ENCODE data around the gene SIK2.
A peak's percentile ranks its signal among the peaks of the same experiment; 100 is the strongest.
"Not testable (repeated sequence)": the region's sequence is repeated elsewhere in the genome, so short reads cannot be mapped to it uniquely, and the experiment has no call there.

The SIK2 gene

DNA sequence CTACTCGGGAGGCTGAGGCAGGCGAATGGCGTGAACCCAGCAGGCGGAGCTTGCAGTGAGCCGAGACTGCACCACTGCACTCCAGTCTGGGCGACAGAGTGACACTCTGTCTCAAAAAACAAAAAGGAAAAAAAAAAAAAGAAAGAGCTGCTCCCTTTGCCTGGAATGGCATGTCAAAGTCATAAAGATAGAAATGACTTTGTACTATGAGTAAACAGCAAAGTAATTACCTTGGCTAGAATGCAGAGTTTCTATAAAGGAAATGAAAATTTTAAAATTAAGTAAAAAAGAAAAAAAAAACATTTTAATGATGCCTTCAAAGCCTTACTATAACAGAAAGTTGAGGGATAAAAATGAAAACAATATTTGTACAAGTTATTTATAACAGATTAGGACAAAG, 153.8 kb downstream of the SIK2 start:
- no peaks in the 10 kb centered on the region for H3K4me1 Mint-ChIP-seq
- no peak overlapping the region for H3K4me3 Mint-ChIP-seq
- H3K27ac Mint-ChIP-seq, result no peak overlapping the region
- H3K36me3 Mint-ChIP-seq, result peaks cover 37 to 52% of the 10 kb centered on the region in 2 donors
- no peaks in the 10 kb centered on the region for H3K27me3 Mint-ChIP-seq
- ATAC-seq (replicated peaks) (no peak), DNase-seq (no peak)
- H3K9me3 Mint-ChIP-seq, result no peaks in the 10 kb centered on the region

DNA sequence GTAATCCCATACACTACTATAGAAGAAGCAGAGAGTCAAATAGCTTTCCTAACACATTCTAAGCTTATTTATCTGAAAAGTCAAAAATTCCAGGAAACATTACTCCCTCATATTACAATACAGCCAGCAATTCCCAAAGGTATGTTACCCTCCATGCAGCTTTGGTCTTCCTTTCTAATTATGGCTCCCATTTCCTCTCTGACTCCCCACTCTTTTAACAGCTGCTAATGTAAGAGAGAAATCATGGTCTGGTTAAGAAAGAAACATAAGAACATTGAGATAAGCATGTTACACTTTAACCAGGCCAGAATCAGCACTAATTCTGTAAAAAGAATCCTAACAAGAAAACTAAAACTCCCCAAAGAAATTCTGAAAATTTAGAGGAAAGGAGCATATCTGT, 157.1 kb downstream of the SIK2 start:
- Mint-ChIP-seq H3K4me1 (peaks cover 9 to 11% of the 10 kb centered on the region in 2 donors), H3K27me3 (no peaks in the 10 kb centered on the region), H3K27ac (no peak overlapping the region), H3K9me3 (no peaks in the 10 kb centered on the region), H3K36me3 (peaks cover 40 to 57% of the 10 kb centered on the region in 2 donors), H3K4me3 (no peak overlapping the region)
- DNase-seq (no peak), ATAC-seq (replicated peaks) (no peak)

DNA sequence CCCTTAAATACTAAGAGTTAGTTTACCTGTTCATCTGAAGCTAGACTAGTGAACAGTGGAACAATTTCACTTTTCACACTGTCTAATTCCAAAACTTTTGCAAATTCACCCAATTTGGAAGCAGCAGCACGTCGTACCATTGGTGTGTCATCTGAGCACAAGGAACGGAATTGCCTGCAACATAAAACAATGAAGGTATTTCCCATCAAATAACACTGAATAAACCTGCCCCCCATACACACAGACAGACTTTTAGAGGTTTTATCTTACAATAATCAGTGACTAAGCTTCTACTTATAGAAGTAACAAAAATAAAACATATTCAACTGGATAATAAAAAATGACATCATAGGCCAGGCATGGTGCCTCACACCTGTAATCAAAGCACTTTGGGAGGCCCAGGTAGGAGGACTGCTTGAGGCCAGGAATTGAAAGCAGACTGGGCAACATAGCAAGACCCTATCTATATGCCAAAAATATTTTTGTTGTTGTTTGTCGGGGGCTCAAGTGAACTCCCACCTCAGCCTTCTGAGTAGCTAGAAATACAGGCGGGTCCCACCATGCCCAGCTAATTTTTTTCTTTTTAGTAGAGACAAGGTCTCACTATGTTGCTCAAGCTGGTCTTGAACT, 157.6 kb downstream of the SIK2 start:
- Mint-ChIP-seq H3K27me3 (no peaks in the 10 kb centered on the region), H3K9me3 (no peaks in the 10 kb centered on the region), H3K36me3 (peaks cover 40 to 56% of the 10 kb centered on the region in 2 donors), H3K27ac (no peak overlapping the region), H3K4me3 (no peak overlapping the region), H3K4me1 (peaks cover 13 to 16% of the 10 kb centered on the region in 2 donors)
- no peak for ATAC-seq (replicated peaks)
- no peak for DNase-seq

DNA sequence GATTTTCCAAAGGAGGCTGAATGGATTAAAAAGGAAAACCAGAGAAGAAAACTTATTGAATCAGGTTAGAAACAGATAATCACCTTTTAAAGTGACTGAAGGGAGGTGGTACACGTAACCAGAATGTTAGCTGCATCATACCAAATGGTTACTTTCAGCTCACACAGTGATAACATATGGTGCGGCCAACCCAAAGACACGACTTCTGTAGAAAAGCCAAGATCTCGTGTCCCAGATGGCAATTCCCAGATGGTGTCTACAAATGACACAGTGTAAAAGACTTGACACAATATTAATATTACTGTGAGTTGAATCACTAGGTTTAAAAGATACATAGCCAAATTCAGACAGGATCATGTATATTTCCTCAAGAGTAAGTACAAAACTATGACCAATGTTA, 158.8 kb downstream of the SIK2 start:
- ATAC-seq (replicated peaks), result no peak
- Mint-ChIP-seq H3K4me1 (peaks cover 17 to 24% of the 10 kb centered on the region in 2 donors), H3K4me3 (no peak overlapping the region), H3K9me3 (no peaks in the 10 kb centered on the region), H3K27ac (no peak overlapping the region), H3K27me3 (no peaks in the 10 kb centered on the region), H3K36me3 (peaks cover 41 to 58% of the 10 kb centered on the region in 2 donors)
- DNase-seq, result no peak

DNA sequence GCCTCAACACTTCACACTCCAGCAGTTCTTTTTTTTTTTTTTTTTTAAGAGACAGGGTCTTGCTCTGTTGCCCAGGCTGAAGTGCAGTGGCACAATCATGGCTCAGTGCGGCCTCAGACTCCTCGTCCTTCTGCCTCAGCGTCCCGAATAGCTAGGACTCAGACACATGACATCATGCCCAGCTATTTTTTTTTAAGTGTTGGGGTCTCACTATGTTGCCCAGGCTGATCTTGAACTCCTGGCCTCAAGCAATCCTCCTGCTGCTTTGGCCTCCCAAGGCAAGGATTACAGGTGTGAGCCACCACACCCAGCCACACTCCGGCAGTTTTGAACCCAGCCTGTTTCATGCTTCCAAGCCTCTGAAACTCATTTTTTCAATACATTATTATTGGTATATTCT, 160.3 kb downstream of the SIK2 start:
- Mint-ChIP-seq H3K4me1 (peaks cover 23 to 33% of the 10 kb centered on the region in 2 donors), H3K27me3 (no peaks in the 10 kb centered on the region), H3K9me3 (no peaks in the 10 kb centered on the region), H3K4me3 (no peak overlapping the region), H3K36me3 (peaks cover 37 to 53% of the 10 kb centered on the region in 2 donors), H3K27ac (no peak overlapping the region)
- DNase-seq (no peak), ATAC-seq (replicated peaks) (no peak)

DNA sequence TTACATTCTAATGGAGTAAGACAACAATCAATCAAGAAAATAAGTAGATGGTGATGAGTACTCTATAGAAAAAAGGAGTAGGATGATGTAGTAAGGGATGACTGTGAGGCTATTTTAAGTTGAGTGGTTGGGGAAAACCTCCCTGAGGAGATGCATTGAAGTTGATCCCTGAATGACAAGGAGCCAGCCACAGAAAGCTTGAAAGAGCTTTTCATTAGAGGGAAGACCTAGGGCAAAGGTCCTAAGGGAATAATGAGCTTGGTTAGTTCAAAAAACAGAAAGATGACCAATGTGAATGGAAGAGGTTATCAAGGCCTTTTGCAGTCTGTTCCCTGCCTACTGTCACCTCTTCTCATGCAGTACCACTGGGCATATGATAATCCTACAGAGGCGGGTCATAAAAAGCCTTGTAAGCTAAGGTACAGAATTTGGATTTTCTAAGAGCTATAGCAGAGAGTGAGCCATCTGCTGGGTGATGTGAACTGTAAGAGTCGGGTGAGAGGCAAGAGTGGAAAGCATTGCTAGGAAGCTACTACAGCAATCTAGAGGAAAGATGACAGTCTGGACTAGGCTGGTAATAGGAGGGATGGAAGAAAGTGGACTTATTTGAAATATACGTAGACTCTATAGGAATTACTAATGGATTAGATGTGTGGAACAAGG, 160.9 kb downstream of the SIK2 start:
- ATAC-seq (replicated peaks) (no peak), DNase-seq (no peak)
- no peaks in the 10 kb centered on the region for H3K27me3 Mint-ChIP-seq
- no peak overlapping the region for H3K27ac Mint-ChIP-seq
- peaks cover 23 to 33% of the 10 kb centered on the region in 2 donors for H3K4me1 Mint-ChIP-seq
- no peak overlapping the region for H3K4me3 Mint-ChIP-seq
- no peaks in the 10 kb centered on the region for H3K9me3 Mint-ChIP-seq
- H3K36me3 Mint-ChIP-seq, result peaks cover 34 to 47% of the 10 kb centered on the region in 2 donors

DNA sequence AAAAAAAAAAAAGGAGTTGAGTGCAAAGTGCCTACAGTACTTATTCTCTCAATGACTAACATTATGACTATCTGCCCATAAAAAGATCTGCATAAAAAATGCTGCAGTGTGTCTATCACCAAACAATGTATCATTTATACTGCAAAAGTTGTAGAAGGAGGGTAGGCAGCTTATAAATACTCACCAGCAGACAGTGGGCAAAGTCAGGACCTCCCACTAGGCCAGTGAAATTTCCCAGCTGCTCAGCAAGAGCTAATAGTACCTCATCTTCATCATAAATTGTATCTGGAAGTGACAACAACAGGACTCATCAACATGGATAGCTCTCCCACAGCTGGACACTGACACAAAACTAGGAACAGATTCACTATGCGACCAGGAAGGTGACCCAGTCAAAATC, 162.4 kb downstream of the SIK2 start:
- Mint-ChIP-seq H3K4me1 (peaks cover 23 to 33% of the 10 kb centered on the region in 2 donors), H3K27me3 (no peaks in the 10 kb centered on the region), H3K36me3 (peaks cover 26 to 35% of the 10 kb centered on the region in 2 donors), H3K27ac (no peak overlapping the region), H3K4me3 (no peak overlapping the region), H3K9me3 (no peaks in the 10 kb centered on the region)
- no peak for ATAC-seq (replicated peaks)
- no peak for DNase-seq

DNA sequence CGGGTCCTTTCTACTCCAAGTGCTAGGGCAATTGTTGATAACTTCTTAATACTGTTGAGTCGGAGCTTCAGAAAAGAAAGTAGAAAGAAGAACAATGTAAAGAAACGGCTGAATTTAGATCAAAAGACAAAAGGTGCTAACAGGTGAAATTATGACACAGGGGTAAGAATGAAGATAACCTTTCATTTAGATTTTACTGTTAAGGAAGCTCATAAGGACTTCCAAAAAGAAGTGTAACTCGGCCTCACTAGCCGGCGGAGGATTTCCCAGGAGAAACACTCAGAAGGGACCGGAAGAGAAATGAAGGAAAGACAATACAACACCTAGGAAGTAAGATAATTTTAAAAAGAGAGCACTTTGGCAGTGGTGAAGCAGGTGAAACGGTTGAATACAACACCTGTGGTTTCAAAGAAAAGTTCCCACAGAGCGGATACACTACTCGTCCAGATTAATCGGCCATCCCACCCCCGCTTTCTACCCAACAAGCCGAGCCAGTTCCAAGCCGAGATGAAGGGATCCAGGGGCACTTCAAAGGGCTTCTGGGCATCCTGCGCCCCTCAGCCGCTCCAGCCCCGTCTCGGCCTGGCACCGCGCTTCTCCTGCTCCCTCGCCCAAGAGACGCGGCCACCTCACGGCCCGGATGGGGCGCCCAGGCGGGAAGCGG, 163.2 kb downstream of the SIK2 start:
- DNase-seq (no peak), ATAC-seq (replicated peaks) (peak; percentile 45 to 54)
- Mint-ChIP-seq H3K36me3 (peaks cover 24 to 31% of the 10 kb centered on the region in 2 donors), H3K27ac (peak overlapping the region; percentile 99), H3K9me3 (no peaks in the 10 kb centered on the region), H3K27me3 (no peaks in the 10 kb centered on the region), H3K4me3 (peak overlapping the region; percentile 100), H3K4me1 (peaks cover 23 to 33% of the 10 kb centered on the region in 2 donors)

DNA sequence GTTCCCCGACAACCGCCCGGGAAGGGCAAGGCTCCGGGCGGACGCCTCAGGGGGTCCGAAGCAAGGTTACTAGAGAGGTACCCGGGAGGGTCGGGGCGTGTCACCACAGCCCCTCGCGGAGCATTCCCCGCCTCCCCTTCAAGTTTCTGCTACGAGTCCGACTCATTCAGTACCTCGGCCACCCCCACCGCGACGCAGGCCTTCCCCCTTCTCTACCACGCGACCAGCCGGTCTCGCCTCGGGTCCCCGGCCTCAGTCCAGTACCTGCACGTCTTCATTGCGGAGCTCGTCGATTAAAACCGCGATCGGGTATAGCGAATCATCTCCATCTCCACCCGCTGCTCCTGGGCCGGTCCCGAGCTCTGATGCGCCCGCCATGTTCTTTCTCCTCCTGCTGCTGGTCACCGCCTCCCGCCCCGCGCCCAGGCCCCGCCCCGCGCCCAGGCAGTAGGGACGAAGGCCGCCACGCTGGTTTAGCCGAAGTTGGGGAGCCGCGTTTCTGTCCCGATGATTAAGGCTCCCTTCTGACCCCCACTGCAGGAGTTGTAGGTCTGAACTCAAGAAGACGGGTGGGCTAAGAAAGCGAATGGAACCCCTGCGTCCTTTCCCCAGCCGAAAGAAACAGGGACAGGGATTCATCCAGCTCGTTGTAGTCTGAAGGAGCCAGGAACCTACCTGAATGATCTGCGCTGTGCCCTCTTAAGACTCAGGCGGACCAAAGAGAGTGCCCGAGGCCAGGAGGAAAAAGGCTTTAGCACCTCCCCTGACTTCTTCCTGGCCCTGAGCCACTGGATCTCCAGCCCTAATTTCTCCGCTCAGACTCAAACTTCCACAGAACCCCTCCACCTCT, 164.0 kb downstream of the SIK2 start, which contains the start of gene PPP2R1B:
PPP2R1B (minus strand) TSS at position 406 of the 850 bp plus-strand sequence; CDS start at position 378, 28 bp downstream.
- H3K36me3 Mint-ChIP-seq, result peaks cover 19 to 27% of the 10 kb centered on the region in 2 donors
- ATAC-seq (replicated peaks) (peak; percentile 96 to 97), DNase-seq (peak; percentile 62)
- H3K4me1 Mint-ChIP-seq, result peaks cover 23 to 33% of the 10 kb centered on the region in 2 donors
- peak within 1 kb of the TSS; percentile 100 for H3K4me3 Mint-ChIP-seq
- H3K27me3 Mint-ChIP-seq, result no peaks in the 10 kb centered on the region
- H3K27ac Mint-ChIP-seq, result peak within 1 kb of the TSS; percentile 99
- no peaks in the 10 kb centered on the region for H3K9me3 Mint-ChIP-seq

DNA sequence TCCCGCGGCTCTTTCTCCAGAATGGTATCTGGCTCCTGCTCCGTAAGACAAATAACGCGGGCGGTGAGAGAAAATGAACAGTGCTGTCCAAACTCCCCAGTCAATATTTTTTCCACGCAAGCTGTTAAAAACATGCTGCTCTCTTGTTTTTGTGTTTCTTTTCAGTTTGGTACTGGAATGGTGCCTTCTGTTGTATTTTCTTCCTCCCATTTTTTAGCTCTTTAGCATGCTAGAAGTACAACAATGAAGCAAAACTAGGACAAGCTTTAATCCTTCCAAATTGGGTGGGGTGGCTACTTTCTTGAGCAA, 164.5 kb downstream of the SIK2 start:
- ATAC-seq (replicated peaks) (peak in 1 of 2 donors; percentile 4), DNase-seq (no peak)
- Mint-ChIP-seq H3K27me3 (no peaks in the 10 kb centered on the region), H3K4me1 (peaks cover 23 to 33% of the 10 kb centered on the region in 2 donors), H3K9me3 (no peaks in the 10 kb centered on the region), H3K36me3 (peaks cover 19 to 22% of the 10 kb centered on the region in 2 donors), H3K4me3 (peak overlapping the region; percentile 100), H3K27ac (peak overlapping the region; percentile 99)

DNA sequence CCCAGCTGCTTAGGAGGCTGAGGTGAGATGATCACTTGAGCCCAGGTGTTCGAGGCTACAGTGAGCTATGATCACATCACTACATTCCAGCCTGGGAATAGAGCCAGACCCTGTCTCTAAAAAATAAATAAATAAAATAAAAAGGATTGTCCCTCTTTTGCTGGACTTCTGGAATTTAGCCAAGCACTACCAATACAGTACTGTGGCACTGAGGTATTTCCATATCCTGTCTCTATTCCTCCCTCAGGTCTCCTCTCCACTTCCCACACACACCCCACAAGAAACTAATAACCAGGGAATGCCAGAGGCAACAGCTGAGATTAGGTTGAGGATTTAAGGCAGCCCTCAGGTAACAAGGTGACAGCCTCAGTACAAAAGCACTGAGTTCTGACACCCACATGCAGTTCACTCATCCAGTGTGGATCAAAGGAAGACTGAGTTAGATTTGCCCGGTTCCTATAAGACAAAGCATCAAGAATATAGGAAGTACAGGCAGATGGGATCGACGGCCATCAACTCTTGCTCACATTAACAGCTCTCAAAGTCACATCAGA, 168.4 kb downstream of the SIK2 start:
- H3K9me3 Mint-ChIP-seq, result no peaks in the 10 kb centered on the region
- H3K27me3 Mint-ChIP-seq, result no peaks in the 10 kb centered on the region
- no peak overlapping the region for H3K4me3 Mint-ChIP-seq
- DNase-seq (no peak), ATAC-seq (replicated peaks) (no peak)
- peaks cover 7 to 19% of the 10 kb centered on the region in 2 donors for H3K4me1 Mint-ChIP-seq
- H3K27ac Mint-ChIP-seq, result no peak overlapping the region
- peaks cover 2 to 3% of the 10 kb centered on the region in 2 donors for H3K36me3 Mint-ChIP-seq

DNA sequence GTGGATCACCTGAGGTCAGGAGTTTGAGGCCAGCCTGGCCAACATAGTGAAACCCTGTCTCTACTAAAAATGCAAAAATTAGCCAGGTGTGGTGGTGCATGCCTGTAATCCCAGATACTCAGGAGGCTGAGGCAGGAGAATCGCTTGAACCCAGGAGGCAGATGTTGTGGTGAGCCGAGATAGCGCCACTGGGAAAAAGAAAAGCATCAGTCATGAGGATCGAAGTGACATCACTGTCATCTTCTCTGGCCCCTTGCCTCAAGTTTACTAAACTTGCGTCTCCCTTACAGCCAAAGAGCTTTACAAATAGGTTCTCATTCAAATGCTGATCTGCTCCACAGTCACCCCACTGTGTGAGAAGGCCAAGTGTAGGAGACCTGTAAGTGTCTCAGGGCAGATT, 169.0 kb downstream of the SIK2 start:
- H3K4me1 Mint-ChIP-seq, result peaks cover 9 to 24% of the 10 kb centered on the region in 2 donors
- DNase-seq; H3K27ac Mint-ChIP-seq; H3K36me3 Mint-ChIP-seq; H3K9me3 Mint-ChIP-seq; ATAC-seq (replicated peaks); H3K27me3 Mint-ChIP-seq; H3K4me3 Mint-ChIP-seq: not testable (repeated sequence)

DNA sequence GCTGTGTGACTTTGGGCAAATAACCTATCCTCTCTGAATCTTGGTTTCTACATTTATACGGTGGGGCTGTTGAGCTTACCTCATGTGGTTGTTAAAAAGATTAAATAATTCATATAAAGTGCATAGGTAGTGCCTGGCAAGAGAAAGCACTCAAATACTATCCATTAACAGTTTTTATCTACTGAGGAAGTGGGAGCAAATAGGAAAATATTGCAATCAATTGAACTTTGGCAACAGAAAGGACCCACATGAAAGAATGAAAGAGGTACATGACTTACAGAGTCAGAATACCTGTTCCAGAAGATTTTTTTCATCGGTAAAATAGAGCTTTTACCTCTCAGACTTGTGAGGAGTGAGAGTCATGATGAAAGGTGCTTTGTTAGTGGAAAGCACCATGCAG, 170.3 kb downstream of the SIK2 start:
- ATAC-seq (replicated peaks) (no peak), DNase-seq (no peak)
- no peaks in the 10 kb centered on the region for H3K27me3 Mint-ChIP-seq
- no peak overlapping the region for H3K27ac Mint-ChIP-seq
- no peaks in the 10 kb centered on the region for H3K36me3 Mint-ChIP-seq
- no peaks in the 10 kb centered on the region for H3K9me3 Mint-ChIP-seq
- H3K4me1 Mint-ChIP-seq, result peaks cover 14 to 28% of the 10 kb centered on the region in 2 donors
- no peak overlapping the region for H3K4me3 Mint-ChIP-seq
